PC-3 (cell line): ENCODE measurements around the gene SULT6B1. TPM values are rescaled to one million over a fixed set of nuclear protein-coding genes. Genes with fewer than 3 reads are reported as not detected.
A peak's percentile ranks its signal among the peaks of the same experiment; 100 is the strongest.

Source experiments
- ATAC-seq: fragments of 200-7000 bp; cut with Tn5 transposase; 2 replicates; pipeline ENCODE4 v1.9.1; 2020; ENCODE audit warnings: mild to moderate bottlenecking, moderate library complexity
- BruUV-seq: library from RNA; stranded (reverse); fragments of 400-500 nt; replicated peaks from 2 replicates; lab custom pipeline; 2021; lab: Mats Ljungman, UMichigan
- CTCF ChIA-PET: fragments of 300-600 bp; sonication (Branson Sonifier 250); formaldehyde crosslinking; loops from one replicate; lab custom pipeline; 2022; ENCODE audit warnings: antibody characterized with exemption; lab: Charles Lee
- POLR2A ChIA-PET: fragments of 300-600 bp; sonication (Branson Sonifier 250); formaldehyde crosslinking; loops from one replicate; lab custom pipeline; 2022; ENCODE audit warnings: antibody characterized with exemption; ENCODE audit not compliant: unreplicated experiment; lab: Charles Lee
- DNase-seq: peaks from one replicate; pipeline ENCODE4 v3.0.0-alpha.2; 2015
- H2AFZ ChIP-seq: fragments of 300-600 bp; sonication (generic); 2 replicates; pipeline ENCODE4 v1.6.0; 2016; ENCODE audit warnings: antibody characterized with exemption, low read length
- H3F3A ChIP-seq: fragments of 300-600 bp; sonication (generic); one replicate; pipeline ENCODE4 v1.6.0; 2017; ENCODE audit warnings: antibody characterized with exemption, low read length, control low read depth, mild to moderate bottlenecking; ENCODE audit not compliant: unreplicated experiment
- H3K27ac ChIP-seq: fragments of 300-600 bp; sonication (generic); 2 replicates; pipeline ENCODE4 v1.5.1; 2016; ENCODE audit warnings: mild to moderate bottlenecking, low read length
- H3K27me3 ChIP-seq: fragments of 300-600 bp; sonication (generic); 2 replicates; pipeline ENCODE4 v1.6.1; 2016; ENCODE audit warnings: low read length, mixed read lengths
- H3K36me3 ChIP-seq: fragments of 300-600 bp; sonication (generic); 2 replicates; pipeline ENCODE4 v1.6.1; 2016; ENCODE audit warnings: low read depth, mixed run types, low read length, mixed read lengths
- H3K4me1 ChIP-seq: fragments of 300-600 bp; sonication (generic); 2 replicates; pipeline ENCODE4 v1.5.1; 2016; ENCODE audit warnings: low read length; ENCODE audit not compliant: insufficient read depth
- H3K4me2 ChIP-seq: fragments of 300-600 bp; sonication (generic); 2 replicates; pipeline ENCODE4 v1.6.0; 2016; ENCODE audit warnings: low read length
- H3K4me3 ChIP-seq: fragments of 300-600 bp; sonication (generic); 2 replicates; pipeline ENCODE4 v1.5.1; 2016; ENCODE audit warnings: mild to moderate bottlenecking, low read length, mixed read lengths
- H3K79me2 ChIP-seq: fragments of 300-600 bp; sonication (generic); 2 replicates; pipeline ENCODE4 v1.6.1; 2017; ENCODE audit warnings: low read length, mixed read lengths
- H3K9ac ChIP-seq: fragments of 300-600 bp; sonication (generic); 2 replicates; pipeline ENCODE4 v1.6.0; 2016; ENCODE audit warnings: mild to moderate bottlenecking, low read length
- H3K9me2 ChIP-seq: fragments of 300-600 bp; sonication (generic); replicated peaks from 2 replicates; pipeline ENCODE4 v1.6.1; 2016; ENCODE audit warnings: mixed run types, low read length, mixed read lengths
- H3K9me3 ChIP-seq: fragments of 300-600 bp; sonication (generic); 2 replicates; pipeline ENCODE4 v1.6.1; 2016; ENCODE audit warnings: low read length, mixed read lengths
- H4K20me1 ChIP-seq: fragments of 300-600 bp; sonication (generic); 2 replicates; pipeline ENCODE4 v1.6.1; 2016; ENCODE audit warnings: low read length, mixed read lengths
- EZH2 ChIP-seq: fragments of 300-600 bp; sonication (generic); IDR thresholded peaks from one replicate; pipeline ENCODE4 v1.6.1; 2017; ENCODE audit warnings: antibody characterized with exemption, mild to moderate bottlenecking, low read length; ENCODE audit not compliant: unreplicated experiment
- EZH2phosphoT487 ChIP-seq: fragments of 300-600 bp; sonication (generic); IDR thresholded peaks from 2 replicates; pipeline ENCODE4 v1.6.1; 2018; ENCODE audit warnings: mild to moderate bottlenecking, antibody characterized with exemption, low read length, borderline replicate concordance
- intact Hi-C: fragments of 100-400 bp; cut with micrococcal nuclease; formaldehyde crosslinking; loops from 2 replicates; pipeline ENCODE4 v1.9.0; 2023
- total RNA-seq: library from RNA; depleted of rRNA; stranded (reverse); fragments of >200 nt; gene quantifications from 2 replicates; pipeline ENCODE4 v1.2.3, GENCODE V29; 2014
- TF ChIP-seq, protein P1 (sequence below): fragments of 300-600 bp; sonication (generic); conservative IDR thresholded peaks from 2 replicates; pipeline ENCODE4 v1.5.1; 2017; ENCODE audit warnings: antibody characterized with exemption, low read depth, mild to moderate bottlenecking, low read length

SULT6B1 gene
- total RNA-seq, 1 experiment from 2014 or later, result not detected

- BruUV-seq, result no TSS peak
- CTCF ChIA-PET, result no interaction called here
Measured at GRCh38 chr2:37189452-37190153, 1.1 kb upstream of the SULT6B1 start.

DNA sequence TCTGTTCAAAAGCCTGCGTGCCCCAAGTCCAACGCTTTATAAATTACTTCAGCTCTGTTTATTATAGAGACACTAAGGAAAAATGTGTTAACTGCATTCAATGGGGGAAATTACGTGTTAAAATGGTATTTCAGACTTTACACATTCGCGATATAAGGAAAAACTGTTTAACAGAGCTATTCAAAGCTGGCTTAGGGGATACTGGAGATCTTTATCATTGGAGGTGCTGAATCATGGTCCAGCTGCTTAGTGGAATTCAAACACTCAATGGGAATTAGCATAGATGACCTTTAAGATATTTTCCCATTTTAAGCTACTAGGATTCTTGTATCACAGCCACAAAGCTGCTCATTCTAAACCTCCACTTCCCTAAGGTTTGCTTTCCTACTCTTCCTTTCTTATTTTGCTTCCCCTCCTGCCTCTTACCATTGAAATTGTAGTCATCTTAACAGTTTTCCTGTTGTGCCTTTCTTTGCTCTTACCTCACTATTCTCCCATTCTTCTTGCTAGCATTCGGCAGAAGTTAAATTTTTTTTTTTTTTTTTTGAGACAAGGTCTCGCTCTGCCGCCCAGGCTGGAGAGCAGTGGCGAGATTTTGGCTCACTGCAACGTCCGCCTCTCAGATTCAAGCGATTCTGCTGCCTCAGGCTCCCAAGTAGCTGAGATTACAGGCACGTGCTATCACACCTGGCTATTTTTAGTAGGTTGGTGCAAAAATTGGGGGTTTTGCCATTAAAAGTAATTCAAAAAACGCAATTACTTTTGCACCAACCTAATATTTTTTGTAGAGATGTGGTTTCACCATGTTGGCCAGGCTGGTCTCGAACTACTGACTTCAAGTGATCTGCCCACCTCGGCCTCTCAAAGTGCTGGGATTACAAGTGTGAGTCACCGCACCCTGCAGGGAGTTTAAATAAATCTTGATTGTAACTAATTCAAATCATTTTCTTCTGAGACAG, 6.5 kb downstream of the SULT6B1 start:
- no peaks in the 10 kb centered on the region for H3K27me3 ChIP-seq
- BruUV-seq, result no TSS peak
- no peaks in the 10 kb centered on the region for H3K9me3 ChIP-seq
- CTCF ChIA-PET, result no interaction called here
- H2AFZ ChIP-seq, result no peak overlapping the region
- no peak overlapping the region for H3K4me3 ChIP-seq
- no peak for DNase-seq
- no peaks in the 10 kb centered on the region for H3K4me1 ChIP-seq
- no peak overlapping the region for H3K4me2 ChIP-seq
- no peaks in the 10 kb centered on the region for H3K9me2 ChIP-seq
- no peak for TF ChIP-seq EZH2
- TF ChIP-seq EZH2phosphoT487, result no peak
- TF ChIP-seq, protein P1, sequence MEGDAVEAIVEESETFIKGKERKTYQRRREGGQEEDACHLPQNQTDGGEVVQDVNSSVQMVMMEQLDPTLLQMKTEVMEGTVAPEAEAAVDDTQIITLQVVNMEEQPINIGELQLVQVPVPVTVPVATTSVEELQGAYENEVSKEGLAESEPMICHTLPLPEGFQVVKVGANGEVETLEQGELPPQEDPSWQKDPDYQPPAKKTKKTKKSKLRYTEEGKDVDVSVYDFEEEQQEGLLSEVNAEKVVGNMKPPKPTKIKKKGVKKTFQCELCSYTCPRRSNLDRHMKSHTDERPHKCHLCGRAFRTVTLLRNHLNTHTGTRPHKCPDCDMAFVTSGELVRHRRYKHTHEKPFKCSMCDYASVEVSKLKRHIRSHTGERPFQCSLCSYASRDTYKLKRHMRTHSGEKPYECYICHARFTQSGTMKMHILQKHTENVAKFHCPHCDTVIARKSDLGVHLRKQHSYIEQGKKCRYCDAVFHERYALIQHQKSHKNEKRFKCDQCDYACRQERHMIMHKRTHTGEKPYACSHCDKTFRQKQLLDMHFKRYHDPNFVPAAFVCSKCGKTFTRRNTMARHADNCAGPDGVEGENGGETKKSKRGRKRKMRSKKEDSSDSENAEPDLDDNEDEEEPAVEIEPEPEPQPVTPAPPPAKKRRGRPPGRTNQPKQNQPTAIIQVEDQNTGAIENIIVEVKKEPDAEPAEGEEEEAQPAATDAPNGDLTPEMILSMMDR, result no peak
- intact Hi-C loops, result no loop called here
- no peak overlapping the region for H3K9ac ChIP-seq
- no peak overlapping the region for H3K27ac ChIP-seq
- no peaks in the 10 kb centered on the region for H4K20me1 ChIP-seq
- H3K79me2 ChIP-seq, result no peaks in the 10 kb centered on the region
- no peaks in the 10 kb centered on the region for H3K36me3 ChIP-seq
- POLR2A ChIA-PET, result no interaction called here
- no peaks in the 10 kb centered on the region for H3F3A ChIP-seq
- no peak for ATAC-seq

More at GRCh38 chr2:37189452-37190153, 1.1 kb upstream of the SULT6B1 start:
- Histone ChIP-seq H3K4me2 (peak overlapping the region; percentile 47), H3F3A (no peaks in the 10 kb centered on the region), H3K27me3 (no peaks in the 10 kb centered on the region), H3K9ac (no peak overlapping the region), H3K4me1 (peaks cover 14% of the 10 kb centered on the region), H2AFZ (peak overlapping the region; percentile 70), H3K79me2 (no peaks in the 10 kb centered on the region), H3K9me3 (no peaks in the 10 kb centered on the region), H3K4me3 (no peak overlapping the region), H4K20me1 (no peaks in the 10 kb centered on the region), H3K36me3 (no peaks in the 10 kb centered on the region), H3K27ac (peak overlapping the region; percentile 34; the same call in 1 of the 2 replicates), H3K9me2 (no peaks in the 10 kb centered on the region)
- DNase-seq (peak; percentile 84), ATAC-seq (peak; percentile 100)
- POLR2A ChIA-PET, result interaction anchor here (0.6 kb wide), 1 partner anchor 22 kb away, joined by 3 read pairs; no protein-coding TSS in a partner anchor
- intact Hi-C loops, result no loop called here
- TF ChIP-seq EZH2phosphoT487 (no peak), EZH2 (no peak)
- TF ChIP-seq, protein P1, result peak; percentile 36; the same call in 1 of the 2 replicates
